ENCODE results near the gene SLIT1.

SLIT1 gene

GRCh38 chr10:97163181-97163580 lies 22.6 kb downstream of the SLIT1 start:
- H3K4me3 ChIP-seq (ENCODE audit: low read depth, low read length) = no peak overlapping the region
- H3K36me3 ChIP-seq = peaks cover 5% of the 10 kb centered on the region; the same call in 1 of the 2 replicates
- no peaks in the 10 kb centered on the region for H3K9me3 ChIP-seq (ENCODE audit: severe bottlenecking)
- no peak overlapping the region for H3K27ac ChIP-seq
- DNase-seq = no peak
- no peaks in the 10 kb centered on the region for H3K27me3 ChIP-seq (ENCODE audit: insufficient read depth, low read depth, severe bottlenecking)
- TF ChIP-seq CTCF (IDR thresholded peaks at IDR 0.05; ENCODE audit: low read depth, low read length) = no peak

GRCh38 chr10:97159646-97160305 lies 26.0 kb downstream of the SLIT1 start:
- Histone ChIP-seq H3K27ac (no peak overlapping the region), H3K4me3 (ENCODE audit: low read depth, low read length) (no peak overlapping the region), H3K27me3 (ENCODE audit: insufficient read depth, low read depth, severe bottlenecking) (no peaks in the 10 kb centered on the region), H3K36me3 (peaks cover 8% of the 10 kb centered on the region; the same call in 1 of the 2 replicates), H3K9me3 (ENCODE audit: severe bottlenecking) (no peaks in the 10 kb centered on the region)
- TF ChIP-seq CTCF (IDR thresholded peaks at IDR 0.05; ENCODE audit: low read depth, low read length) = no peak
- no peak for DNase-seq

GRCh38 chr10:97157578-97158095 lies 28.1 kb downstream of the SLIT1 start:
- Histone ChIP-seq H3K9me3 (ENCODE audit: severe bottlenecking) (no peaks in the 10 kb centered on the region), H3K27ac (no peak overlapping the region), H3K27me3 (ENCODE audit: insufficient read depth, low read depth, severe bottlenecking) (no peaks in the 10 kb centered on the region), H3K4me3 (ENCODE audit: low read depth, low read length) (no peak overlapping the region), H3K36me3 (peaks cover 15% of the 10 kb centered on the region)
- no peak for TF ChIP-seq CTCF (IDR thresholded peaks at IDR 0.05; ENCODE audit: low read depth, low read length)
- no peak for DNase-seq

GRCh38 chr10:97154781-97155180 lies 31.0 kb downstream of the SLIT1 start:
- H3K36me3 ChIP-seq = peaks cover 10% of the 10 kb centered on the region
- no peak overlapping the region for H3K27ac ChIP-seq
- DNase-seq = no peak
- no peaks in the 10 kb centered on the region for H3K27me3 ChIP-seq (ENCODE audit: insufficient read depth, low read depth, severe bottlenecking)
- no peaks in the 10 kb centered on the region for H3K9me3 ChIP-seq (ENCODE audit: severe bottlenecking)
- TF ChIP-seq CTCF (IDR thresholded peaks at IDR 0.05; ENCODE audit: low read depth, low read length) = no peak
- H3K4me3 ChIP-seq (ENCODE audit: low read depth, low read length) = no peak overlapping the region

GRCh38 chr10:97154162-97154561 lies 31.6 kb downstream of the SLIT1 start:
- no peak for TF ChIP-seq CTCF (IDR thresholded peaks at IDR 0.05; ENCODE audit: low read depth, low read length)
- no peak overlapping the region for H3K4me3 ChIP-seq (ENCODE audit: low read depth, low read length)
- H3K27ac ChIP-seq = no peak overlapping the region
- H3K27me3 ChIP-seq (ENCODE audit: insufficient read depth, low read depth, severe bottlenecking) = no peaks in the 10 kb centered on the region
- no peaks in the 10 kb centered on the region for H3K9me3 ChIP-seq (ENCODE audit: severe bottlenecking)
- H3K36me3 ChIP-seq = peaks cover 10% of the 10 kb centered on the region
- no peak for DNase-seq

All from WERI-Rb-1 (cell line).